ENCODE measurements around the gene PEX5L.

- TF ChIP-seq TAF1 (IDR thresholded peaks at IDR 0.05; ENCODE audit: borderline replicate concordance, low read depth, low read length) (no peak), POLR2A (IDR thresholded peaks at IDR 0.05; ENCODE audit: low read depth, low read length) (no peak), POLR2AphosphoS5 (IDR thresholded peaks at IDR 0.05; ENCODE audit: low read depth, low read length) (no peak)
Observed at GRCh38 chr3:179961703-179962078, 75.0 kb downstream of the PEX5L start.
